Peyer's patch (tissue), 4 donors: ENCODE data around the gene MYO15B. TPM values are rescaled to one million over a fixed set of nuclear protein-coding genes. Genes with fewer than 3 reads are reported as not detected.

Experiments
- DNase-seq, 3 donors: peaks; one replicate each; pipeline ENCODE4 v3.0.0-alpha.2; 2017 to 2019
- H3K27ac ChIP-seq, 4 donors: fragments of 200-600 bp; sonication (generic); one replicate each; pipeline ENCODE4 v1.5.1; 2016 to 2019
- H3K27me3 ChIP-seq, 2 donors: fragments of 200-600 bp; sonication (generic); one replicate each; pipeline ENCODE4 v1.5.1; 2019
- H3K36me3 ChIP-seq, 3 donors: fragments of 200-600 bp; sonication (generic); one replicate each; pipeline ENCODE4 v1.5.1; 2016 to 2019
- H3K4me1 ChIP-seq, 4 donors: fragments of 200-600 bp; sonication (generic); one replicate each; pipeline ENCODE4 v1.5.1; 2016 to 2019
- H3K4me3 ChIP-seq, 4 donors: fragments of 200-600 bp; sonication (generic); 1 replicate in 3 of 4; 2 replicates in 1 of 4; pipeline ENCODE4 v1.5.1; 2016 to 2019; ENCODE audit warnings: mild to moderate bottlenecking in 1 of 4
- H3K9me3 ChIP-seq, 4 donors: fragments of 200-600 bp; sonication (generic); one replicate each; pipeline ENCODE4 v1.5.1; 2016 to 2019; ENCODE audit warnings: mild to moderate bottlenecking in 1 of 4
- CTCF ChIP-seq, 6 experiments: fragments of 450-650 bp in 4 of 6; fragments of 200-600 bp in 2 of 6; sonication (generic) in 1 of 6; IDR thresholded peaks; one replicate each; pipeline ENCODE4 v1.5.1; 2017 to 2019; ENCODE audit warnings: antibody characterized with exemption in 6 of 6, mild to moderate bottlenecking in 3 of 6, moderate library complexity in 1 of 6
- POLR2A ChIP-seq, 2 donors: fragments of 450-650 bp; IDR thresholded peaks; one replicate each; pipeline ENCODE4 v1.5.1; 2017; ENCODE audit warnings: antibody characterized with exemption in 2 of 2, mild to moderate bottlenecking in 2 of 2, moderate library complexity in 2 of 2
- total RNA-seq, 4 donors: library from RNA; depleted of rRNA; stranded (reverse); fragments of >200 nt; gene quantifications; one replicate each; pipeline ENCODE4 v1.1.0, GENCODE V29; 2016

Gene MYO15B
- total RNA-seq, 4 donors from 2014 or later = 552 to 2,671 (median 1,951) TPM

DNA sequence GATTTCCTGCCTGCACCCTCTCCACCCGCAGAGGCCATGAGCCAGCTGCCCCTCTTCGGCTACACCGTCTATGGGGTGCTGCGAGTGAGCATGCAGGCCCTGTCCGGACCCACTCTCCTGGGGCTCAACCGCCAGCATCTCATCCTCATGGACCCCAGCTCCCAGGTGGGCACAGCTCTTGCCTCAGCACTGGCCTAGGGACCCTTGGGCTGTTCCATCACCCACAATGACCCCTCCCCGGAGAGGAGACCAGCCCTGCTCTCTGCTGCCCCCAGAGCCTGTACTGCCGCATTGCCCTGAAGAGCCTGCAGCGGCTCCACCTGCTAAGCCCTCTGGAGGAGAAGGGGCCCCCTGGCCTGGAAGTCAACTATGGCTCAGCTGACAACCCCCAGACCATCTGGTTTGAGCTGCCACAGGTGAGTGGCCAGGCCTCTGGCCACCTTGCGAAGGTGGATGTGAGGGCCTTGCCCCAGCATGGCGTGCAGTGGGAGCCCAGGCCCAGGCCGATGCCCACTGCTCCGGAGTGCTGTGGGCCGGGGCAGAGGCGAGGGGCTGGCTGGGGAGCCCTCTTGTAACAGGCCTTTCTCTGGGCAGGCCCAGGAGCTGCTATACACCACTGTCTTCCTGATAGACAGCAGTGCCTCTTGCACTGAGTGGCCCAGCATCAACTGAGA is 38.4 kb downstream of the MYO15B start:
- Histone ChIP-seq H3K4me1 (no peaks in the 10 kb centered on the region), H3K27me3 (no peaks in the 10 kb centered on the region), H3K36me3 (peaks cover 0 to 67% (median 0%) of the 10 kb centered on the region in 3 donors), H3K27ac (no peak overlapping the region), H3K9me3 (no peaks in the 10 kb centered on the region), H3K4me3 (no peak overlapping the region)
- no peak for DNase-seq
- no peak for TF ChIP-seq POLR2A (IDR thresholded peaks at IDR 0.05)
- peak in 4 of 6 experiments; percentile 33 to 54 (median 51) for TF ChIP-seq CTCF (IDR thresholded peaks at IDR 0.05)

- Histone ChIP-seq H3K4me3 (no peak overlapping the region), H3K27me3 (no peaks in the 10 kb centered on the region), H3K4me1 (no peaks in the 10 kb centered on the region), H3K9me3 (no peaks in the 10 kb centered on the region), H3K27ac (no peak overlapping the region), H3K36me3 (peaks cover 0 to 61% (median 0%) of the 10 kb centered on the region in 3 donors)
- TF ChIP-seq CTCF (IDR thresholded peaks at IDR 0.05) (no peak), POLR2A (IDR thresholded peaks at IDR 0.05) (no peak)
- no peak for DNase-seq
Observed at GRCh38 chr17:75626496-75627038, 39.0 kb downstream of the MYO15B start.

DNA sequence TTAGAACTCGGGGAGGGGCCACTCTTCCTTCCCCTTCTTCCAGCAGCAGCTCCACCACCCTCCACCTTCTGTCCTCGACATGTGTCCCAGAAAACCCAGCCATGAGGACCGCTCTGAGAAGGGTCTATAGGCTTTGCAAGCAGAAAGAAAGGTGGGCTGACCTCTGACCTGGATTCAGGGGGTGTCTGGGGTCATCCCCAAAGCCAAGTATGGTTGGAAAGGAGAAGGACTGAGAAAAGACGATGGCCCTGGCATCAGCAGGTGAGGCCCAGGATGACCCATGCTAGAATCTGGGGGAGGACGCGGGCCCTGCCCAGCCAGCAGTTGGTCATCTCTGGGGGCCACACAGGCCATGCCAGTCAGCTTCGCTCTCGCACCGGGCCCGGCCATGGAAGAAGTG is 39.5 kb downstream of the MYO15B start:
- Histone ChIP-seq H3K9me3 (no peaks in the 10 kb centered on the region), H3K36me3 (peaks cover 0 to 55% (median 0%) of the 10 kb centered on the region in 3 donors), H3K4me1 (peaks cover 0 to 3% (median 0%) of the 10 kb centered on the region in 4 donors), H3K27me3 (no peaks in the 10 kb centered on the region), H3K27ac (no peak overlapping the region), H3K4me3 (no peak overlapping the region)
- no peak for DNase-seq
- TF ChIP-seq POLR2A (IDR thresholded peaks at IDR 0.05) (no peak), CTCF (IDR thresholded peaks at IDR 0.05) (no peak)

DNA sequence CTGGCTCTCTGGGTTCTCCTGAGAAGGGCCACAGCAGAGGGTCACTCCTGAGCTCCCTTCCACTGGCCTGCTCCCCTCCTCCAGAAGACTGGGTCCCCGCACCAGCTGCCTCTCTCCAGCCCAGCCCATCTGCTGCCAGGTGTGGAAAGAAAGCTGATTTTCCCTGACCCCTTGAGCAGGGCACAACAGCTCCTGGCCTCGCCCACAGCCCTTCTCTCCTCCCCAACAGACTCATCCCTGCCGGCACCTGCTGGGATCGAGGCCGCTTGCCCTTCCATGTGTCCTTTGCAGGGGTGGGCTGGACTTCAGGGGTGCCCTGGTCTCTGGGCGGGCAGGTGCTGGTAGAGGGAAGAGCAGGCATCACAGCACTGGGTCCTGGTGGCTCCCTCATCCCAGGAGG is 40.8 kb downstream of the MYO15B start:
- H3K4me1 ChIP-seq = peaks cover 4 to 16% (median 5%) of the 10 kb centered on the region in 4 donors
- H3K27me3 ChIP-seq = no peaks in the 10 kb centered on the region
- TF ChIP-seq POLR2A (IDR thresholded peaks at IDR 0.05) (no peak), CTCF (IDR thresholded peaks at IDR 0.05) (no peak)
- no peak overlapping the region for H3K4me3 ChIP-seq
- DNase-seq = no peak
- H3K9me3 ChIP-seq = no peaks in the 10 kb centered on the region
- peak overlapping the region in 1 of 4 donors; percentile 8 for H3K27ac ChIP-seq
- H3K36me3 ChIP-seq = peaks cover 0 to 44% (median 0%) of the 10 kb centered on the region in 3 donors

- no peak for DNase-seq
- peaks cover 5 to 24% (median 9%) of the 10 kb centered on the region in 4 donors for H3K4me1 ChIP-seq
- TF ChIP-seq CTCF (IDR thresholded peaks at IDR 0.05) (no peak), POLR2A (IDR thresholded peaks at IDR 0.05) (no peak)
- no peaks in the 10 kb centered on the region for H3K27me3 ChIP-seq
- peaks cover 0 to 37% (median 0%) of the 10 kb centered on the region in 3 donors for H3K36me3 ChIP-seq
- peak overlapping the region in 1 of 4 donors; percentile 12 for H3K27ac ChIP-seq
- no peak overlapping the region for H3K4me3 ChIP-seq
- no peaks in the 10 kb centered on the region for H3K9me3 ChIP-seq
Observed at GRCh38 chr17:75629157-75629556, 41.6 kb downstream of the MYO15B start.
